ENCODE results near the gene UQCC3. TPM values are rescaled to one million over a fixed set of nuclear protein-coding genes. Genes with fewer than 3 reads are reported as not detected.

Gene UQCC3
- total RNA-seq, 1 donor = 6.8 TPM

DNA sequence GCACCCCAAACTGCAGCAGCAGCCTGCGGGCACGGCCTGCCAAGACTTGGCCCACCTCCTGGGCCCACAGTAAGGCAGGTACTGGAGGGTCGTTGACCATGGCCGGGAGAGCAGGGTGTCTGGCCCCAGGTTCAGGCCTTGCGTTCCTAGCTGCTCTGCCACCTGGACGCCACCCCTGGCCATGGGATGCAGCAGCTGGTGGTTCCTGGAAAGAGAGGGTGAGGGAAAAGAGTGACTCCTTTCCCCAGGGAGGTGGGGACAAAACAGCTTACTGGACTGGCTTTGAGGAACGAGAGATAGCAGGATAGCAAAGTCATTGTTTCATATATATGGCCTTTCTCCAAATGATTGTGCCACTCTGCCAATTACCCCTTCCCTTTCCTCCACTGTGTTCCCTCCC, 33.9 kb downstream of the UQCC3 start:
- no peak for DNase-seq (ENCODE audit: low read depth)
- no peak for TF ChIP-seq CTCF (IDR thresholded peaks at IDR 0.05; ENCODE audit: insufficient read depth, low read length)
- peak overlapping the region; percentile 77 for H3K4me3 ChIP-seq (ENCODE audit: low read depth, low read length)

GRCh38 chr11:62705880-62706849, 34.7 kb downstream of the UQCC3 start:
- TF ChIP-seq CTCF (IDR thresholded peaks at IDR 0.05; ENCODE audit: insufficient read depth, low read length) = no peak
- H3K4me3 ChIP-seq (ENCODE audit: low read depth, low read length) = peak overlapping the region; percentile 77
- peak; percentile 90 for DNase-seq (ENCODE audit: low read depth)

- DNase-seq (ENCODE audit: low read depth) = no peak
- TF ChIP-seq CTCF (IDR thresholded peaks at IDR 0.05; ENCODE audit: insufficient read depth, low read length) = no peak
- no peak overlapping the region for H3K4me3 ChIP-seq (ENCODE audit: low read depth, low read length)
Measured at GRCh38 chr11:62706850-62707247, 35.4 kb downstream of the UQCC3 start.

- no peak for TF ChIP-seq CTCF (IDR thresholded peaks at IDR 0.05; ENCODE audit: insufficient read depth, low read length)
- H3K4me3 ChIP-seq (ENCODE audit: low read depth, low read length) = peak within 1 kb of the TSS; percentile 62
- no peak for DNase-seq (ENCODE audit: low read depth)
Measured at GRCh38 chr11:62707277-62707861, 35.9 kb downstream of the UQCC3 start, which contains the start of the genes BSCL2 and GNG3. TSS of gene BSCL2 (minus strand) at chr11:62707424. CDS start at chr11:62707195, 229 bp downstream. TSS of gene GNG3 (plus strand) at chr11:62707676. CDS start at chr11:62708296, 620 bp downstream.

DNA sequence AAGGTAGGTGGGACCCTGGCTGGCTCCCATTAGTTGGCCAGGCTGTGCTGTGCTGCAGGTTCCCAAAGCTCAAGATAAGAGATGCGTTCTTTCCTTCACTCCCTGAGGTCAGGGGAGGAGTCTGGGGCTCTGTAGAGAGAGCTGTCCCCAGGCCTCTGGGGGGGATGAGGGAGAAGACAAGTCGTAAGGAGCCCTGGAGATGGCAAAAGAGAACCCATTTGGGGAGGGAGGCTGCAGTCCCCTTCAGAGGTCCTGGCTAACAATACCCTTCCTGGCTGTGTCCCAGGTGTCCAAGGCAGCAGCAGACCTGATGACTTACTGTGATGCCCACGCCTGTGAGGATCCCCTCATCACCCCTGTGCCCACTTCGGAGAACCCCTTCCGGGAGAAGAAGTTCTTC, 36.9 kb downstream of the UQCC3 start:
- TF ChIP-seq CTCF (IDR thresholded peaks at IDR 0.05; ENCODE audit: insufficient read depth, low read length) = no peak
- H3K4me3 ChIP-seq (ENCODE audit: low read depth, low read length) = no peak overlapping the region
- DNase-seq (ENCODE audit: low read depth) = no peak

DNA sequence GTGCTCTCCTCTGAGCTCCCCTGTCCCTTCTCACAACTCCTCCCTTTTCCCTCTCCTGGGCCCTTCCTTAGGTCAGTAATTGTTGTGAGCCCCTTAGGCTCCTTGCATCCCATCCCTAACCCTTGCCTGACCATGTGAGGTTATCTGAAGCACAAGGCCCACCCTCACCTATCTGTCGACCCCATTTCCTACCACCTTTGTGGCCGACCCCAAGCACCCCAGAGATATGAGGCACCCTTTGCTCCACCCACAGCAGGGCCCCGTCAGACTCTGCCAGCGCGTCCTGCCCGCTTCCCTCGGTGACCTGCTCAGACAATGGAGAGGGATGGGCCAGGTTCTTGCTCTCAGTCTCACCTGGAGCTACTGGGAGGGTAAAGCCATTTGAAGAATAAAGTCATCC, 37.3 kb downstream of the UQCC3 start:
- H3K4me3 ChIP-seq (ENCODE audit: low read depth, low read length) = peak overlapping the region; percentile 65
- no peak for DNase-seq (ENCODE audit: low read depth)
- no peak for TF ChIP-seq CTCF (IDR thresholded peaks at IDR 0.05; ENCODE audit: insufficient read depth, low read length)

Measured in fibroblast of the aortic adventitia (primary cell).